Fibroblast of the conjunctiva (primary cell): ENCODE results near the gene PRICKLE2.

Experiments used
- DNase-seq: peaks from one replicate; pipeline ENCODE4 v3.0.0-alpha.2; 2010; ENCODE audit warnings: low read depth

PRICKLE2 gene

GRCh38 chr3:64157150-64158035 is 67.9 kb downstream of the PRICKLE2 start:
- no peak for DNase-seq

GRCh38 chr3:64155328-64155727 is 69.9 kb downstream of the PRICKLE2 start:
- DNase-seq, result no peak

- DNase-seq, result no peak
Measured at GRCh38 chr3:64152676-64153466, 72.4 kb downstream of the PRICKLE2 start.

GRCh38 chr3:64152086-64152485 is 73.2 kb downstream of the PRICKLE2 start:
- DNase-seq, result peak; percentile 73

GRCh38 chr3:64151342-64151871 is 73.9 kb downstream of the PRICKLE2 start:
- DNase-seq, result no peak

- peak; percentile 91 for DNase-seq
Measured at GRCh38 chr3:64150623-64151207, 74.6 kb downstream of the PRICKLE2 start.

- no peak for DNase-seq
Measured at GRCh38 chr3:64149886-64150285, 75.4 kb downstream of the PRICKLE2 start.

GRCh38 chr3:64148955-64149653 is 76.2 kb downstream of the PRICKLE2 start:
- DNase-seq, result no peak

GRCh38 chr3:64147211-64147610 is 78.1 kb downstream of the PRICKLE2 start:
- DNase-seq, result no peak

- no peak for DNase-seq
Measured at GRCh38 chr3:64145438-64145837, 79.8 kb downstream of the PRICKLE2 start.

- no peak for DNase-seq
Measured at GRCh38 chr3:64144241-64144900, 80.9 kb downstream of the PRICKLE2 start.

GRCh38 chr3:64143409-64144130 is 81.7 kb downstream of the PRICKLE2 start:
- no peak for DNase-seq

- no peak for DNase-seq
Measured at GRCh38 chr3:64141476-64141875, 83.8 kb downstream of the PRICKLE2 start.

GRCh38 chr3:64140651-64141050 is 84.6 kb downstream of the PRICKLE2 start:
- DNase-seq, result no peak

- DNase-seq, result no peak
Measured at GRCh38 chr3:64138656-64139375, 86.5 kb downstream of the PRICKLE2 start.

- no peak for DNase-seq
Measured at GRCh38 chr3:64138046-64138445, 87.2 kb downstream of the PRICKLE2 start.

GRCh38 chr3:64134882-64135281 is 90.4 kb downstream of the PRICKLE2 start:
- DNase-seq, result no peak

- DNase-seq, result no peak
Measured at GRCh38 chr3:64133987-64134386, 91.3 kb downstream of the PRICKLE2 start.

GRCh38 chr3:64133272-64133671 is 92.0 kb downstream of the PRICKLE2 start:
- no peak for DNase-seq
